NCI-H82 (cell line): ENCODE results near the gene DAG1.
A peak's percentile ranks its signal among the peaks of the same experiment; 100 is the strongest.
"Not testable (repeated sequence)": the region's sequence is repeated elsewhere in the genome, so short reads cannot be mapped to it uniquely, and the experiment has no call there.

ENCODE experiments used
- DNase-seq: peaks from one replicate; lab custom pipeline; 2025; lab: John Stamatoyannopoulos, UW

DAG1 gene

DNA sequence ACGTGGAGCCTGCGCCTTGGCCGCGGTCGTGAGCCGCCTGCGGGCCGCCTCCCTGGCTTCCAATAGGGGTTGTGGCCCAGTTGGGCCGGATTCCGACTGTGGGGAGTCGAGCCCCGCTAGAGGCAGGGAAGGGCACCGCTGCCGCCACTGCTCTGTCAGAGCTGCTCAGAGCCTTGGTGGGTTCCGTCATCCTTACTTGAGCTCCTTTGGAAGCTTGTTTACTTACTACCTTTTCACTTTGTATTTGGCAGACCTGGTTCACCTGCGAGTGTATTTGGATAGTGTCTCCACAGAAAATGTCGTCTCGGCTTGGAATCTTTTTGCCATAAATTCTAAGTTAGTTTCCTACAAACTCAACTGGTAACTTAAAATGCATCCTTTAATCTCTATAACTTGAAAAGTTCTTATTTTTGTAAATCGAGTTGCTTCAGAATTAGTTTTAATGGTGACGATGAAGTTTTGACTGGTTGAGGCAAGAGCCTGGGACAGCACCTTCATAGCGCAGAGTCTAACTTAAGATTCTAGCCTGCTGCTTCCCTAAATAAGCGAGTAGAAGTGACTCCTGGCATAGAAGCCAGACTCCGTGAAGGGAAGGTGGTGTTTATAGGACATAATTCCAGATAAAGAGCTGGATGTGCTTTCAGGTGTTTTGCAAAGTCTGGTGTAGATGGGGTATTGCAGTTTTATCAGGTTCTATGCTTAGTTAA, 800 bp downstream of the DAG1 start:
- DNase-seq: peak; percentile 70

DNA sequence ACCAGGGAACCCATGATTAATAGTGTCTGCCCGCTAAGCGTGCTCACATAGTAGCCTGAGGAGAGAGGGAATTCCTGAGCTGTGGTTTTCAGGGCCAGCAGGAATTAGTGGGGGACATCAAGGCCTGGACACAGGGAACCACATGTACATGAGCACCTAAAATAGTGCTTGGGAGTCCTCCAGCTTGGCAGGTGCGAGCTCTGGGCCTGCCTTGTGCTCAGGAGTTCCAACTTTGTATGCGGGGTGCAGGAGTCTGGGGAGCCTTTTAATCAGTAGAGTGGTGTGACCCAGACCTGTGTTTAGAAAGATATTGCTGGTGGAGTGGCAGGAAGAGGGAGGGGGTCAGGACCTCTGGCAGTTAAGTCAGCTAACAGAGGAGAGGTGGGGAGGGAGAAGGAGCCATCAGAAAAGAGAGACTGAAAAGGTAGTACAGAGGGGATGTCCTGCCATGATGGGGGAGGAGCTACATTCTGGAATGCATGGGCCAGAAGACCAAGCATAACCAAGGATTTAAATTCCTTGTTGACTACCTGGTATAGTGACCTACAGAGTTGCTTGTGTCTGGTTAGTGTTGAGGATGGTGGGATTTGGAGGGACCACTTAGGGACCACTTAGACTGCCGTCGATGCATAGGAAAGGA, 1.9 kb downstream of the DAG1 start:
- no peak for DNase-seq

DNA sequence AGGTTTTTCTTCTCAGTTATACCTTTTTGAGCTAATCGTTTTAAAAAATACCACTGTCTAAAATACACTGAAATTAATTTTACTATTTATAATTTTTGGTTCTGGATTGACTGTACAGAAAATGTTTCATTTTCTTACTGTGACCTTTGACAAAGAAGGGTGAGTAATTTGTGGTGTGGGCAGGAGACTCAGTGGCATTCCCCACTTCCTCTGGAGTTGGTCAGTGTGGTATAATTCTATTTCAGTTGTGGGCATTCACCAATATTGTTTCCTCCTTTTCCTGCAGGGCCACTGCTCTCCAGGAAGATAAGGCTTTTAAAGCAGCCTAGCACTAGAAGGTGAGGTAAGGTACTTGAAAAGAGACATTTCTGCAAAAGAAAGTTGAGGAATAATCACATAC, 6.5 kb downstream of the DAG1 start:
- no peak for DNase-seq

DNA sequence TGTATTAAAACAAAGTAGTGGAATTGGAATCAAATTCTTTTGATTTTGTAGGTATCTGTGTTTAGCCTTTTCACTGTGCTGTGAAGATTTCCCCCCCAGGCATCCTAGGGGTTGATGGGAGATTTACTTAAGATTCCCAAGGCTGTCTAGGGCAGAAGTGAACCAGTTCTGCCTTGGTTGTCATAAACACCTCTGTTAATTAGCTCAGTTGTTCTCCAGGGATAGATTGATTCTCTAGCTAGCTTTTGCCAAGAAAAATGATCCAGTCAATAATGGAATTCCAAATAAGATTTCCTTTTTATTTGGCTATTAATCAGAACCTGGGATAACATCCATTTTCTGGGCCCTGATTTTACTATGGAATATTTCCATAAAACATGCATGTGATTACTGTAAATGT, 12.7 kb downstream of the DAG1 start:
- DNase-seq: no peak

DNA sequence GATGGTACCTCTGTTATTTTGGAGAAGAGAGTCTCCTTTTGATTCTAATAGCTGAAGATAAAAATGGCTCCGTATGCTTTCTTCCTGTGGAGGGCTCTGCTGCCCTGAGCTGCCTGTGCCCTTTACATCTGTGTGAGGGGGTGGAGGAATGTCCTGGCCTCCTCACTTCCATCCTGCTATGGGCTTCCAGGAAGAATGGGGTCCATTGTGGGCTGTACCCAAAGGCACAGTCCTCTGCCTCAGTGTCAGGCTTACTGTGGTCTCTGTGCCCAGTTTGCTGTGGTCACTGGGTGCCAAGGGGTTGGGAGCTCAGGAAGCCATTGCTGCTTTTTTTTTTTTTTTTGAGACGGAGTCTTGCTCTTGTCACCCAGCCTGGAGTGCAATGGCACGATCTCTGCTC, 14.4 kb downstream of the DAG1 start:
- no peak for DNase-seq

DNA sequence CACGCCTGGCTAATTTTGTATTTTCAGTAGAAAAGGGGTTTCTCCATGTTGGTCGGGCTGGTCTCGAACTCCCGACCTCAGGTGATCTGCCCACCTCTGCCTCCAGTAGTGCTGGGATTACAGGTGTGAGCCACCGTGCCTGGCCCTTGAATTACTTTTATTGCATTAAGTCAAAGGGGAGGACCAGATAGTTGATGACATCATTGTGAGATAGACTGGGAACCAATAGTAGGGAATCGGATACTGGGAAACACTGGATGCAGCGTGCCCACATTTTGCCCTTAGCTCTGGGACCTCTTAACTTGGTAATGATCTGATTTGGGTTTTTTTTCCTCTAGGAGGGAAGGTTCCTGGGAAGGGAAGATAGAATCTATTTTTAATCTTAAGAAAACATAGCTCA, 19.2 kb downstream of the DAG1 start:
- no peak for DNase-seq

DNA sequence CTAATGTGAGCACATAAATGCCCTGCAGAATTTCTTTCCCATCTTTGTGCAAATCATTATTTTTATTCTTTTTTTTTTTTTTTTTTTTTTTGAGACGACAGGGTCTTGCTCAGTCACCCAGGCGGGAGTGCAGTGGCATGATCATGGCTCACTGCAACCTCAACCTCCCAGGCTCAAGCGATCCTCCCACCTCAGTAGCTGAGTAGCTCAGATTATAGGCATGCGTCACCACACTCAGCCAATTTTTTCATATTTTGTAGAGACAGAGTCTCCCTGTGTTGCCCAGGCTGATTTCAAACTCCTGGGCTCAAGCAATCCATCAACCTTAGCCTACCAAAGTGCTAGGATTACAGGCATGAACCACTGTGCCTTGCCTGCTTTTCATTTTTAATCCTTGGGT, 22.9 kb downstream of the DAG1 start:
- DNase-seq: no peak

DNA sequence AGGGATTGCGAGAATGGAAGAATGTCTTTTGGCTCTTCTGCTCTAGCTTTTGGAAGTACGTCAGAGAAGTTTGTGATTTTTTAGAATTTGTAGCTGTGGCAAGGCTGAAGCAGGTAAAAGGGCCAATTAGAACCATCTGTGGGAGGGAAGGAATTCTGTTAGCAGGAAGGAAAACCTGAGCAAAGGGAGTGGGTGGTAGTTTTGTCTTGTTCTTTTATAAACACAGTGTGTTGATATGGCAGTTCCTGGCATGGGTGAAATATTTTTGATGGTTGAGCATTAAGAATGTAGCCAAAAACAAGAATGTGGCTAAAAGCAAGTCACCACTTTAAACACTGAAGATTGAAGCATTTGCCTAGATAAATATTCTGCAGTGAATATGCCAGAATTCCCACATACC, 23.8 kb downstream of the DAG1 start:
- DNase-seq: no peak

DNA sequence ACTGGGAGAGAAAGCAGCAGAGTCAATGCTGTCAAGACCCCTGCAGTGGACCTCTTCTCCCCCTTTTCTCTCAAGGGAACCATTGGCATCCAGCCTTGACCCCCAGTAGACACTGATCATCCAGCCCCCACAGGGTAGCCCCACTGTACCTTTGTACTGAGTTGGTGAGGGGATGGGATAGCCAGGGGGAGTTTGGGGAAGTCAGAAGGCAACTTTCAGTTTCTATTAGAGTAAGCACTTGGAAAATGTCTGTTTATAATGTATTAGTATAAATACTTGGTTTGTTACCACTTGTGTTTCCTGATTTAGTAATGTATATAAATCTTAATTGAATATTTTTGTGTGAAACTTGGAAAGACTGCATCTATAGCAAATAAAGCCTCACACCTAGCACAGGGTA, 25.0 kb downstream of the DAG1 start:
- DNase-seq: no peak

DNA sequence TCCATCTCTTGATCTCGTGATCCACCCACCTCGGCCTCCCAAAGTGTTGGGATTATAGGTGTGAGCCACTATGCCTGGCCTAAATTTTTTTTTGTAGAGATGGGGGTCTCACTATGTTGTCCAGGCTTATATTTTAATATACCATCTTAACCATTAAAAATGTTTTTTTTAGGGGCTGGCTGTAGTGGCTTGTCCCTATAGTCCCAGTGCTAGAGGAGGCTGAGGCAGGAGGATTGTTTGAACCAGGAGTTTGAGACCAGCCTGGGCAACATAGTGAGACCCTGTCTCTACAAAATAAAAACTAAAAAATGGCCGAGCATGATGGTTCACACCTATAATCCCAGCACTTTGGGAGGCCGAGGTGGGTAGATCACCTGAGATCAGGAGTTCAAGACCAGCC, 26.8 kb downstream of the DAG1 start:
- not testable (repeated sequence) for DNase-seq

DNA sequence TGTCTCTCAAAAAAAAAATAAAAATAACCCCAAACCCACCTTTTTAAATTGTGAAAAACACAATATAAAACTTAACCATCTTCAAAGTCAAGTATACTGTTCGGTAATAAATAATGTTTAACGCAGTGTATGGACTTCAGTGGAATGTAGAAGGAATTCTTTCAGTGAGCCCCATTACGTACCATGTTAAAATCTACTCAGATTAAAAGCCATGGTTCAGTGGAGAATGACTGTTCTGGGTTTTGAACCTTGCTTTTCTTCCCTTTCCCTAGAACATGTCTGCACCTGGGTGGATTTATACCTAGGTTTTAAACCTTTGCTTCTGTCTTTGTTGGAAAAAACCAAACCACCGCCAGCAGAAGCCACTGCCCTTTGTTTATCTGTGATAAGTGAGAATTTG, 27.5 kb downstream of the DAG1 start:
- DNase-seq: no peak

DNA sequence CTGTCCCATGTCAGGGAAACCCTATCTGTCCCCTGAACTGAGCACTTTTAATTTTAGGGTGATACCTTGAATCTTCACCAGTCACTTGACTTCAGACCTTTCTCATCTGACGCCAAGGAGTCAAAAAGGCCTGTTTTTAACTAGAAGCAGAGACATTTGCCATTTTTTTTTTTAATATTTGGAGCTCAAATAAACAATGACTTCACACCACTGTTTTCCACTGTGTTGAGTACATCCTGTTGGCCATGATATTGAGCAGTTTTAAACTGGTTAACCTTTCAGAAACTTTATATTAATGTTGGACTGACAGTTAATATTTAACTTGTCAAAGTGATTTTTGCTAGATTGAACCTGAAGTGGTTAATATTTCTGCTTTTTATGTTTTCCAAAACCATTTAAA, 28.2 kb downstream of the DAG1 start:
- no peak for DNase-seq

DNA sequence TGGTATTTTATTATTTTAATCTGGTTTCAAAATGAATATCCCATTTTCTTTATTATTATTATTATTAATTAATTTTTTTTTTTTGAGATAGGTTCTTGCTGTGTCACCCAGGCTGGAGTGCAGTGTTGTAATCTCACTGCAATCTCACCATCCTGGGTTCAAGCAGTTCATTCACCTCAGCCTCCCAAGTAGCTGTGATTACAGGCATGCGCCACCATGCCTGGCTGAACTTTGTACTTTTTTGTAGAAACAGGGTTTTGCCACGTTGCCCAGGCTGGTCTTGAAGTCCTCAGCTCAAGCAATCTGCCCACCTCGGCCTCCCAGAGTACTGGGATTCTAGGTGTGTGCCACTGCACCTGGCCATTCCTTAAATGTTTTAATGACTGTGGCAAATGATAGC, 28.6 kb downstream of the DAG1 start:
- no peak for DNase-seq

DNA sequence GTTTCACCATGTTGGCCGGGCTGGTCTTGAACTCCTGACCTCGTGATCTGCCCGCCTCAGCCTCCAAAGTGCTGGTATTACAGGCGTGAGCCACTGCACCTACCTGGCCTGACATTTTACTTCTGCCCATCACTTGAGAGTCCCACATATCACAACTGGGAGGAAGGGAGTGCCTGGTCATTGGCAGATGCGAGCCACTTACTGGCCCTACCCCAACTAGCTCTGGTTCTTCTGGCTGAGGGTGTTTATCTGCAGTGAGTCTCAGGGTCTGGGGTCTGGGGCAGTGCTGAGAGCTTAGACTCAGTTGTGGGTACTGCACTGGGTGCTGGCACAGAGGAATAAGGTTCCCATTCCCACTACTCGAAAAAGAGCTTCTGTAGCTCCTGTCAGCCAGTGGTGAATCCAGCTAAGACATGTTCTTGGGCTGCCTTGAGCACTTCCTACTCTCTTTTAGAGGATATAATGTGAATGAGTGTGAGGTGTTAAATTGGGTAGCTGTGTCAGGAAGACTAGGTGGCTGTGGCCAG, 30.2 kb downstream of the DAG1 start:
- no peak for DNase-seq

DNA sequence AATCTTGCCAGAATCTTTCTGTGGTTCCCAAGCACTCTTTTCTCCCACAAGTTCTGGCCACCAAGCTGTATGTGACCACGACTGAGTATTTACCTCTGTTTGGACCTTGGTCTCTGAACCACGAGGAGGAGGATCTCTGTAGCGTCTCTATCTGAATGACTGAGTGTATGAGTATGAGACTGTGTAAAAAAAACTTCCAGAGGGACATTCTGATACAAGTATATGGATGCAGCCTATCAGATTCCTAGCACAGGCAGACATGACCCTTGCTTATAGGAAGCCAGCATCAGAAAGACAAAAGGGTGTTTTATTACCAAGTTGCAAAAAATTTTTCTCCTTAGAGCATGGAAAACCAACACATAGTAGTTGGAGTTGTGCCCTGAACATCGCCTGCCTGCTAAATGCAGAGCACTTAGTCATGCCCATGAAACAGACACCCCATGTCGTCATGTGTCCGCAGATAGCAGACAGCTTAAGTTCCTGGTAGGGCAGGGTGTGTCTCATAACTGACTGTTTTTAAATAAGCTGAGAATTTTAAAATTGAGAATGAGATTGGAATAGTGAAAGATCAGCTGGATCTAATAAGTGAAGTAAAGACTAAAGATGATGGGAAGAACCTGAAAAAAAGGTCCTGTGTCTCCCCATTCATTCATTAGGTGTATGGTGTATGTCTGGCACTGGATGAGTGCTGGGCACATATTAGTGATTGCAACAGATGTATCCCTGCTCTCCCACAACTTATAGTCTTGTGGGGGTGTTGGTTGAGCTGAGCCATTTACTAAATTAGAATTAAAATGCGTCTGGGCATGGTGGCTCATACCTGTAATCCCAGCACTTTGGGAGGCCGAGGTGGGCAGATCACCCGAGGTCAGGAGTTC, 30.9 kb downstream of the DAG1 start:
- no peak for DNase-seq

DNA sequence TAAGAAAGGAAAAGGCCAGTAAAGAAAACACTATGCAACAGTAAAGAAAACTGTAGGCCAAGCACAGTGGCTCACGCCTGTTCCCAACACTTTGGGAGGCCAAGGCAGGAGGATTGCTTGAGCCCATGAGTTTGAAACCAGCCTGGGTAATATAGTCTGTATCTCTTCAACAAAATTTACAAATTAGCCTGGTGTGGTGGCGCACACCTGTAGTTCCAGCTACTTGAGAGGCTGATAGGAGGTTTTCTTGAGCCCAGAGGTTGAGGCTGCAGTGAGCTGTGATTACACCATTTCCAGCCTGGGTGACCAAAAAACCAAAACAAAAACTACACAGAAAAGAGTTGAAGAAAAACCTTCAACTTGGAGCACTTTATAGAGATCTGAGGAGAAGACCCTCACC, 31.8 kb downstream of the DAG1 start:
- no peak for DNase-seq

DNA sequence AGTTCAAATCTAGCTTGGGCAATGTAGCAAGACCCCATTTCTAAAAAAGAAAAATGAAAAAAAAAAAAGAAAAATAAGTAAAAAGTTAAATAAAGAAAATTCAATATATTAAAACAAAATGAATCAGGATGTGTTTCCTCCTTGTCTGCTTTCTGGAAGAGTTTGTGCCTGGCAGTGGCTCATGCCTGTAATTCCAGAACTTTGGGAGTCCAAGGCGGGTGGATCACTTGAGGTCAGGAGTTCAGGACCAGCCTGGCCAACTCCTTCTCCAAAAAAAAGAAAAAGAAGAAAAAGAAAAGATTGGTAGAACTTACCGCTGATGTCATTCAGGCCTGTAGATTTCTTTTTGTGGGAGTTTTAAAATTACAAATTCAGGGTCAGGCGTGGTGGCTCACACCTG, 36.8 kb downstream of the DAG1 start:
- DNase-seq: no peak

DNA sequence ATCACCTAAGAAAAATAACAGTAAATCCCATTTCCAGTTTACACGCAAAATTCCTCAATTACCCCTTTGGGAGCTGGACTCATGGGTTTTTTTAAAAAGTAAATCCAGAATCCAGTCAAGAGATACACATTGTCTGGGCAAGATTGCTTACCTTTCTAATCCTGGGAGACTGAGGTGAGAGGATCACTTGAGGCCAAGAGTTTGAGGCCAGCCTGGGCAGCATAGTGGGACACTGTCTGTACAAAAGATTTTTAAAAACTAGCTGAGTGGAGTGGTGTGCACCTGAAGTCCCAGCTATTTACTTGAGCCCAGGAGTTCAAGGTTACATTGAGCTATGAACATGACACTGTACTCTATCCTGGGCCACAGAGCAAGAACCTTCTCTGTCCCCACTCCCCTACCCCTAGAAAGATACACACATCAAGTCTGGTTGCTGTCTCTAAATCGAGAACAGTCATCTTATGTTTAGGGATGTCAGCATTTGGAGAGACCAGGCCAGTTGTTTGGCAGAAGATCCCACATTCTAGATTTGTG, 39.0 kb downstream of the DAG1 start:
- no peak for DNase-seq

DNA sequence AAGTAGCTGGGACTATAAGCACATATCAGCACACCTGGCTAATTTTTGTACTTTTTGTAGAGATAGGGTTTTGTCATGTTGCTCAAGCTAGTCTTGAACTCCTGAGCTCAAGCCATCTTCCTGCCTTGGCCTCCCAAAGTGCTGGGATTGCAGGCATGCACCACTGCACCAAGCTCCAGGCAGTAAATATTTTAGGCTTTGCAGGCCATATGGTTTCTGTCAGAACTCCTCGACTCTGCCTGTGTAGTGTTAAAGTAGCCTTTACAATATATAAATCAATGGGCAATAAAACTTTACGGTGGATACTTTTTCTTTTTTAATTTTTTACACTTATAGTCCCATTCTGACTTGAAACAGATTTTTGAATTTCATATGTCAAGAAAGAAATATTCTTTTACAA, 41.6 kb downstream of the DAG1 start:
- no peak for DNase-seq

DNA sequence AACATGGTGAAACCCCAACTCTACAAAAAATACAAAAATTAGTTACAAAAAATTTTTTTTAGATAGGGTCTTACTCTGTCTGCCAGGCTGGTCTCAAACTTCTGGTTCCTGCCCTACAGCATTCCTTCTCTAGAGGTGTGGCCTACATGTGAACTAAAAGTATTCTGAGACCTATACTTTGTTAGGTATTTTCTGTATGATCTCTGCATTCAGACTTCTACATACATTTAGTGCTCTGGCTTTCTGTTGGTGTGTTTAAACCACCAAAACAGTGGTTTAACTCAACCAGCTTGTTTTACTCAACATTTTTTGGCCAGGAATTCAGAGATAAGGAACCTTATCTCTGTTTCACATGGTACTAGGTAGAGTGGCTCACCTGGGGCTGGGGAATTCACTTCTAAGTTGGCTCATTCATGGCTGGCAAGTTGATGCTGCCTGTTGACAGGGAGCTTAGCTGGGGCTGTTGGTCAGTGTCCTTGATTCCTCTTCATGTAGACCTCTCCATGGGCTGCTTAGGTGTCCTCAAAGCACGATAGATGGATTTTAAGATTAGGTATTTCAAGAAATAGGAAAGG, 42.8 kb downstream of the DAG1 start:
- no peak for DNase-seq

DNA sequence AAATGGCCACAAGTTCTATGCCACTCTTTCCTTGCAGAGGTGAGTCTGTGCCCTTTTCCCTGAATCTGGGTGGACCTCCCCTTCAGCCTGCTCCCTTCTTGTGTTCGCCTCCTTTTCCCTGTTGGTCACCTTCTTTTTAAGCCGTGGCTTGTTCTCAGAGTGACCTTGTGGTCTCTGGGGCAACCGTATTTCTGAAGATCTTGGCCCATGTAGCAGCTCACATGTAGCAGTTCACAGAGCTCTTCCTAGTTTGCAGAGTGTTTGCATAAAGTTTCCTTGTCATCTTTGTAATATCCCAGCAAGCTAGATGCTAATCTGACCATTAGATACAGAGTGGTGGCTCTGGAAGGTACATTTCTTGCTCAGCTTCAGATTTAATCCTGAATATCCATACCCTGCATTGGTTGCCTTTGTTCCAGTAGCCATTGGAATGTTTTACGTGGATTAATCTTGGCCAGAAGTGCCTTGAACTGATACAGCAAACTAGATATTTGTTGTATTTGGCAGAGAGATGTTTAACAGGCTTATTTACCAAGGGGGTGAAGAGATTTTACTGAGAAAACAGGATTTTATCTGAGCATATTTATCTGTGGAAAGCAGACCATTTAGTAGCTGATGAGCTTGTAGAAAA, 43.5 kb downstream of the DAG1 start:
- DNase-seq: no peak

DNA sequence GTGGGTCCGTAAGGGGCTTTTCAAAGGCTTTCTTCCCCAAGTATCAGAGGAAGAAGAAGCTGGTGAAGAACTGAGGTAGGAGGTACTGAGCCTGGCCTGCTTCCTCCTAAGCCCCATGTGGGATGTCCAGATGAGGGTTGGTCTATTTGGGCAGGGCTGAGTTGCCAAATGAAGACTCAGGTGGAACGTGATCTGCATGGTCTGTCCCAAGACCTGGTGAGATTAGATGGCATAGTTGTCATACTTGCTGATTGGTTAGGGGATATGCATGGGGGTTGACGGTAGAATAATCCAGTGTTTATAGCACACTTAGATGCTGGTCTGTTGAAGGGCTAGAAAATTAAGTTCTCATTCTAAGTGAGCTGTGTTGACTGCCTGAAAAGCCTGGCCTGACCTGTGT, 47.9 kb downstream of the DAG1 start:
- no peak for DNase-seq
